Measurements from ENCODE around the gene GYPC. TPM values are rescaled to one million over a fixed set of nuclear protein-coding genes. Genes with fewer than 3 reads are reported as not detected.

Gene GYPC
- total RNA-seq, 1 donor from 2014 or later: 98.8 TPM

DNA sequence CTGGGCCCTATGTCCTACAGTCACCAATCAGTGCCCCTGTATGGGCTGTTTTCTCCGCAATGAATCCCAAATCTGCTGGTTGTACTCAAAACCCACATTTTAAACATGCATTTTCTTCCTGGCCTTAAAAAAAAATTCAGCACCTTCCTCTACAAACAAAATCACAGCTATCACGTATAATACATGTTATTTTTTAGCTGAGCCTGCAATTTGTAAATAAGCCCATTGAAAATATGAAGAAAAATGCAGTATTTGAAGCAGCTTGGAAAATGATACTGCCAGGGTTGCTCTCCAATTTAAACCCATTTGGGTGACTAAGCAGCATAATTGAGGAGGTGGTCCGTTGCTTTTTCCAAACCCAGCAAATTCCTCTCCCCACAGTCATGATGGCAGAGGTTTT is 33.0 kb upstream of the GYPC start:
- intact Hi-C loops (cut with micrococcal nuclease): no loop called here
- TF ChIP-seq, protein P1, sequence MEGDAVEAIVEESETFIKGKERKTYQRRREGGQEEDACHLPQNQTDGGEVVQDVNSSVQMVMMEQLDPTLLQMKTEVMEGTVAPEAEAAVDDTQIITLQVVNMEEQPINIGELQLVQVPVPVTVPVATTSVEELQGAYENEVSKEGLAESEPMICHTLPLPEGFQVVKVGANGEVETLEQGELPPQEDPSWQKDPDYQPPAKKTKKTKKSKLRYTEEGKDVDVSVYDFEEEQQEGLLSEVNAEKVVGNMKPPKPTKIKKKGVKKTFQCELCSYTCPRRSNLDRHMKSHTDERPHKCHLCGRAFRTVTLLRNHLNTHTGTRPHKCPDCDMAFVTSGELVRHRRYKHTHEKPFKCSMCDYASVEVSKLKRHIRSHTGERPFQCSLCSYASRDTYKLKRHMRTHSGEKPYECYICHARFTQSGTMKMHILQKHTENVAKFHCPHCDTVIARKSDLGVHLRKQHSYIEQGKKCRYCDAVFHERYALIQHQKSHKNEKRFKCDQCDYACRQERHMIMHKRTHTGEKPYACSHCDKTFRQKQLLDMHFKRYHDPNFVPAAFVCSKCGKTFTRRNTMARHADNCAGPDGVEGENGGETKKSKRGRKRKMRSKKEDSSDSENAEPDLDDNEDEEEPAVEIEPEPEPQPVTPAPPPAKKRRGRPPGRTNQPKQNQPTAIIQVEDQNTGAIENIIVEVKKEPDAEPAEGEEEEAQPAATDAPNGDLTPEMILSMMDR (IDR thresholded peaks at IDR 0.05; ENCODE audit: borderline replicate concordance): no peak
- H3K27ac ChIP-seq (replicated peaks): no peak overlapping the region
- no peak for DNase-seq
- H3K27me3 ChIP-seq (ENCODE audit: low read depth): no peaks in the 10 kb centered on the region
- H3K4me1 ChIP-seq: peaks cover 9% of the 10 kb centered on the region
- H3K4me3 ChIP-seq: no peak overlapping the region
- H3K9me3 ChIP-seq (replicated peaks): peaks cover 23% of the 10 kb centered on the region
- H3K36me3 ChIP-seq: no peaks in the 10 kb centered on the region

DNA sequence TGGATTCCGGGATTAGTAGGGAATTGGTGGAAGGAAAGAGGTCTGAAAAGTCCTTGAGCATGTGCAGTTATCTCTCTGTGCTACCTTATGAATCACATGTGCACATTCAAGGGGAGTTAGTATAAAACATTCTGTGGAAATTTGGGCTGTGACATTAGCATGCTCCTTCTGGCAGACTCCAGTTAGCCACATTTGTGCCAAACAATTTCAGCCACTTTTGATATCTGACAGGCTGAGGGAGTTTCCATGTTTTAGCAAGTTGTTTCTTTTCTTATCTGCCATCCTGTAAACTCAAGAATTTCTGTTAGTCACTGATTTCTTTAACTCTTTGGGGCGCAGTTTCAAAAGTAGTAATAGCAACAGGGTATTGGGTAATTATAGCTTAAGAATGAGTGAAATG is 28.3 kb upstream of the GYPC start:
- H3K9me3 ChIP-seq (replicated peaks): peaks cover 3% of the 10 kb centered on the region
- TF ChIP-seq, protein P1 (IDR thresholded peaks at IDR 0.05; ENCODE audit: borderline replicate concordance): no peak
- no peaks in the 10 kb centered on the region for H3K27me3 ChIP-seq (ENCODE audit: low read depth)
- no peaks in the 10 kb centered on the region for H3K36me3 ChIP-seq
- DNase-seq: no peak
- intact Hi-C loops (cut with micrococcal nuclease): no loop called here
- H3K27ac ChIP-seq (replicated peaks): no peak overlapping the region
- peaks cover 10% of the 10 kb centered on the region for H3K4me1 ChIP-seq
- no peak overlapping the region for H3K4me3 ChIP-seq

DNA sequence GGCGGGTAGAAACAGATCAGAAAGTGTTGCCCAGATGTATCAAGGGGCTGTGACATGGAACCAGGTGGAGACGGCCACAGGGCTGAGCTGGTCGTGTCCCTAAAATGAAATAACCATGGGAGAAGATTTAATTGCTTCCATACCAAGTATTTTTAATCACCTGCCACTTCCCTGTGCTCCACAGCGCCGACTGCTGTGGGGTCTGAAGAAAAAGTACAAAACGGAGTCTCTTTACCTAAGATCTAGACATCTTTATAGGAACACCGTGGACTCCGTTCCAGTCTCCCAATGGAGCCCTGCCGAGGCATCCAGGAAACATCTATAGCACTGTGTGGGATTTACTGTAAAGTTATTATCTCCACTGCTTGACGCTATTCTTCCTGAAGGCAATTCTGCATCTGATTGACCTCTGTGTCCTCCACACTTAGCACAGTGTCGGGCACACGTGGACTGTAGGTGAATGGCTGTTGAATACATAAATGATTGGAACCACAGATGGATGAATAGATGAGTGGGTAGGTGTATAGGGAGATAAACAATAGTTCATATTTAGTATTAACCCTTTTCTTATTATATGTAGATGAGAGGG is 21.6 kb upstream of the GYPC start:
- no peak overlapping the region for H3K27ac ChIP-seq (replicated peaks)
- DNase-seq: no peak
- no peaks in the 10 kb centered on the region for H3K27me3 ChIP-seq (ENCODE audit: low read depth)
- H3K9me3 ChIP-seq (replicated peaks): no peaks in the 10 kb centered on the region
- intact Hi-C loops (cut with micrococcal nuclease): no loop called here
- TF ChIP-seq, protein P1 (IDR thresholded peaks at IDR 0.05; ENCODE audit: borderline replicate concordance): peak; percentile 53
- H3K4me3 ChIP-seq: no peak overlapping the region
- no peaks in the 10 kb centered on the region for H3K36me3 ChIP-seq
- peaks cover 19% of the 10 kb centered on the region for H3K4me1 ChIP-seq

DNA sequence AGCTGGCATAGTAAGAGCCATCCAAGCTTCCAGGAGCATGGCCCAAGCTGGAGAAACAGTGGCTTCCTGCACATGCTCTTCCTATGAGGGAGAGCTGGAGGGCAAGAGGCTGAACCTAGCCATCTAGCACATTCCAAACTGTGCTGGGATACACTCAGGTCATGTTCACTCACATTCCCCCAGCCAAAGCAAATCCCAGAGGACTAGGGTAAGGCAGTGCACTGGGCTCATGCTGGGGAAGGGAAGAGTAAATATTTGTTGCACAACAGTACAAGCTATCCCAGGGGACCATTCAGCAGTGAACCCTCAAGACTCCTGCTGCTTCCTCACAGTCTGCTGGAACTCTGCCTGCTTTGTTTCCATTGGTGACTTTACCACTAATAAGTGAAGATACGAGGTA is 20.7 kb upstream of the GYPC start:
- no peaks in the 10 kb centered on the region for H3K9me3 ChIP-seq (replicated peaks)

DNA sequence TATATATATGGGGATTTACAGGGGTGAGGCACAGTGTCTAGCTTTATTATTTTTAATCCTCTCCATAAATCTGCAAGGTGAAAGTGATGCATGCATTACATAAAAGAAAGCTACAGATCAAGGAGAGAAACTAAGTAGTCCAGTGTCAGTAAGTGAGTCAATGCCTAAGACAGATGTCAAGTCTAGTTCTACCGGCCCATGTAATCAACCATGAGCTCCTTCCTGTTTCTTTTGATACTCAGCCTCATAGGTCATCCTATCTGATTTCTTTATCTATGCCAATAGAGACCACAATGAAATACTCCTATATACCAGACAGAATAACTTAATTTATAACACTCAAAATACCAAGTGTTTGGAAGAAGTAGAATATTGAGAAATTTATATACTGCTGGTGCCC is 20.2 kb upstream of the GYPC start:
- Histone ChIP-seq H3K36me3 (no peaks in the 10 kb centered on the region), H3K4me3 (no peak overlapping the region), H3K4me1 (peaks cover 19% of the 10 kb centered on the region), H3K27ac (replicated peaks) (peak overlapping the region; percentile 39), H3K9me3 (replicated peaks) (no peaks in the 10 kb centered on the region), H3K27me3 (ENCODE audit: low read depth) (no peaks in the 10 kb centered on the region)
- no peak for DNase-seq
- intact Hi-C loops (cut with micrococcal nuclease): no loop called here
- TF ChIP-seq, protein P1 (IDR thresholded peaks at IDR 0.05; ENCODE audit: borderline replicate concordance): no peak

More for the DNA sequence above, 20.7 kb upstream of the GYPC start:
- no peak for DNase-seq
- H3K27me3 ChIP-seq (ENCODE audit: low read depth): no peaks in the 10 kb centered on the region
- H3K4me1 ChIP-seq: peaks cover 19% of the 10 kb centered on the region
- TF ChIP-seq, protein P1 (IDR thresholded peaks at IDR 0.05; ENCODE audit: borderline replicate concordance): no peak
- no peak overlapping the region for H3K4me3 ChIP-seq
- peak overlapping the region; percentile 39 for H3K27ac ChIP-seq (replicated peaks)
- intact Hi-C loops (cut with micrococcal nuclease): no loop called here
- no peaks in the 10 kb centered on the region for H3K36me3 ChIP-seq

Data from left ventricle myocardium inferior (tissue), 1 donor.